ENCODE data around the gene CD247. TPM values are rescaled to one million over a fixed set of nuclear protein-coding genes. Genes with fewer than 3 reads are reported as not detected.

The CD247 gene
- total and polyA plus RNA-seq, 9 of the 15 experiments (the other 6 are each of a cell fraction or from before 2014, with no cell fraction given) = 0.08 to 0.42 (median 0.28) TPM; not detected in 5

- H2AFZ ChIP-seq (ENCODE audit: low read depth, low read length) = no peak overlapping the region
- WGBS (ENCODE audit: insufficient coverage, low coverage, missing lambda C conversion rate) = 10% methylated on average over 4 of the region's 4 CpGs
Measured at GRCh38 chr1:167510881-167511280, 7.4 kb downstream of the CD247 start.

More at GRCh38 chr1:167510881-167511280, 7.4 kb downstream of the CD247 start:
- no peak for FAIRE-seq
- no peaks in the 10 kb centered on the region for H3K36me3 ChIP-seq (ENCODE audit: control insufficient read depth, insufficient read depth, low read length)
- H3K27ac ChIP-seq (ENCODE audit: extremely low read depth, low read depth, low read length) = no peak overlapping the region
- no peaks in the 10 kb centered on the region for H3K9me1 ChIP-seq (ENCODE audit: control insufficient read depth, insufficient read depth, low read length)
- TF ChIP-seq, protein P1, sequence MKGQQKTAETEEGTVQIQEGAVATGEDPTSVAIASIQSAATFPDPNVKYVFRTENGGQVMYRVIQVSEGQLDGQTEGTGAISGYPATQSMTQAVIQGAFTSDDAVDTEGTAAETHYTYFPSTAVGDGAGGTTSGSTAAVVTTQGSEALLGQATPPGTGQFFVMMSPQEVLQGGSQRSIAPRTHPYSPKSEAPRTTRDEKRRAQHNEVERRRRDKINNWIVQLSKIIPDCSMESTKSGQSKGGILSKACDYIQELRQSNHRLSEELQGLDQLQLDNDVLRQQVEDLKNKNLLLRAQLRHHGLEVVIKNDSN (CRISPR knock-in tag; IDR thresholded peaks at IDR 0.05) = no peak
- TF ChIP-seq CEBPZ (IDR thresholded peaks at IDR 0.05; ENCODE audit: borderline replicate concordance, low read depth, low read length) (no peak), CREB3 (tag; conservative IDR thresholded peaks at IDR 0.05; ENCODE audit: low read depth) (no peak), SMARCA5 (IDR thresholded peaks at IDR 0.05) (no peak), RBFOX2 (IDR thresholded peaks at IDR 0.05; ENCODE audit: low read depth, low read length) (no peak), ZFP1 (CRISPR knock-in tag; IDR thresholded peaks at IDR 0.05) (no peak)
- no peaks in the 10 kb centered on the region for H3K4me1 ChIP-seq (replicated peaks in 1 of 2; ENCODE audit: control insufficient read depth in 2 of 2, insufficient read depth in 2 of 2, low read length in 2 of 2)
- in situ Hi-C loops (cut with MboI) (no loop called here), intact Hi-C loops (cut with micrococcal nuclease) (no loop called here)
- peaks cover 29% of the 10 kb centered on the region in 2 experiments for H3K27me3 ChIP-seq (ENCODE audit: control insufficient read depth in 2 of 2, insufficient read depth in 2 of 2, low read length in 2 of 2)
- no peak overlapping the region for H3K9ac ChIP-seq (ENCODE audit: insufficient read depth in 1 of 2, low read depth in 2 of 2, low read length in 2 of 2)
- ChIA-PET CTCF (ENCODE audit: low intra/inter-chr PET ratio) (no interaction called here), POLR2A (no interaction called here)
- no peak overlapping the region for H3K4me2 ChIP-seq (ENCODE audit: insufficient read depth, low read length)
- no peak for ATAC-seq
- no peak overlapping the region for H3K4me3 ChIP-seq
- H3K79me2 ChIP-seq (ENCODE audit: control insufficient read depth, insufficient read depth, low read length) = no peaks in the 10 kb centered on the region
- DNase-seq (ENCODE audit: extremely low read depth in 1 of 4, low spot score in 3 of 4) = peak in 1 of 4 experiments; percentile 4
- no TSS peak for BruUV-seq (replicated peaks)
- H4K20me1 ChIP-seq (replicated peaks; ENCODE audit: control insufficient read depth, insufficient read depth, low read length) = no peaks in the 10 kb centered on the region
- H3K9me3 ChIP-seq (replicated peaks; ENCODE audit: control insufficient read depth, insufficient read depth, low read depth, low read length) = no peaks in the 10 kb centered on the region
